ENCODE data around the gene ODAPH.

- TF ChIP-seq CTCF (conservative IDR thresholded peaks at IDR 0.05 in 1 of 2, IDR thresholded peaks at IDR 0.05 in 1 of 2; ENCODE audit: low read depth in 1 of 2, low read length in 2 of 2) (no peak), EZH2 (IDR thresholded peaks at IDR 0.05; ENCODE audit: low read length, missing control alignments) (no peak)
These were observed 43.8 kb downstream of the ODAPH start for GRCh38 chr4:75599647-75600046.
